MM.1S (cell line): Measurements from ENCODE around the gene PDE11A.

Source experiments
- DNase-seq: peaks from one replicate; pipeline ENCODE4 v3.0.0-alpha.2; 2015
- H2AFZ ChIP-seq: fragments of 300-600 bp; sonication (generic); 2 replicates; pipeline ENCODE4 v1.6.0; 2016; ENCODE audit warnings: antibody characterized with exemption, low read length
- H3F3A ChIP-seq: fragments of 300-600 bp; sonication (generic); 2 replicates; pipeline ENCODE4 v1.6.1; 2016; ENCODE audit warnings: mild to moderate bottlenecking, antibody characterized with exemption, low read length, moderate library complexity, mixed read lengths; ENCODE audit not compliant: insufficient read depth
- H3K27ac ChIP-seq: fragments of 300-600 bp; sonication (generic); 2 replicates; pipeline ENCODE4 v1.5.1; 2016; ENCODE audit warnings: mild to moderate bottlenecking, low read length
- H3K27me3 ChIP-seq: fragments of 300-600 bp; sonication (generic); replicated peaks from 2 replicates; pipeline ENCODE4 v1.6.0; 2016; ENCODE audit warnings: low read length; ENCODE audit not compliant: insufficient read depth
- H3K36me3 ChIP-seq: fragments of 300-600 bp; sonication (generic); replicated peaks from 2 replicates; pipeline ENCODE4 v1.6.1; 2016; ENCODE audit warnings: mild to moderate bottlenecking, low read length, mixed read lengths; ENCODE audit not compliant: insufficient read depth
- H3K4me1 ChIP-seq: fragments of 300-600 bp; sonication (generic); 2 replicates; pipeline ENCODE4 v1.6.1; 2016; ENCODE audit warnings: low read length, mixed read lengths
- H3K4me2 ChIP-seq: fragments of 300-600 bp; sonication (generic); 2 replicates; pipeline ENCODE4 v1.6.0; 2016; ENCODE audit warnings: low read depth, low read length
- H3K4me3 ChIP-seq: fragments of 300-600 bp; sonication (generic); 2 replicates; pipeline ENCODE4 v1.5.1; 2016; ENCODE audit warnings: low read length, mixed read lengths
- H3K79me2 ChIP-seq: fragments of 300-600 bp; sonication (generic); 2 replicates; pipeline ENCODE4 v1.6.1; 2016; ENCODE audit warnings: mixed run types, low read length, mixed read lengths
- H3K9ac ChIP-seq: fragments of 300-600 bp; sonication (generic); 2 replicates; pipeline ENCODE4 v1.6.1; 2016; ENCODE audit warnings: low read length, mixed read lengths
- H3K9me2 ChIP-seq: fragments of 300-600 bp; sonication (generic); replicated peaks from 2 replicates; pipeline ENCODE4 v1.6.1; 2016; ENCODE audit warnings: mild to moderate bottlenecking, low read length, mixed read lengths; ENCODE audit not compliant: insufficient read depth
- H3K9me3 ChIP-seq: fragments of 300-600 bp; sonication (generic); replicated peaks from 2 replicates; pipeline ENCODE4 v1.6.1; 2016; ENCODE audit warnings: mild to moderate bottlenecking, low read length, mixed read lengths; ENCODE audit not compliant: insufficient read depth
- H4K20me1 ChIP-seq: fragments of 300-600 bp; sonication (generic); 2 replicates; pipeline ENCODE4 v1.6.1; 2016; ENCODE audit warnings: mild to moderate bottlenecking, low read length, moderate library complexity, mixed read lengths; ENCODE audit not compliant: insufficient read depth
- EZH2 ChIP-seq: fragments of 300-600 bp; sonication (generic); optimal IDR thresholded peaks from 2 replicates; pipeline ENCODE3; 2017; ENCODE audit warnings: low read depth, mild to moderate bottlenecking, antibody characterized with exemption, low read length, mixed read lengths
- EZH2phosphoT487 ChIP-seq: fragments of 300-600 bp; sonication (generic); IDR thresholded peaks from 2 replicates; pipeline ENCODE4 v1.6.1; 2018; ENCODE audit warnings: antibody characterized with exemption, low read length
- TF ChIP-seq, protein P1 (sequence below): fragments of 300-600 bp; sonication (generic); IDR thresholded peaks from 2 replicates; pipeline ENCODE4 v1.5.1; 2016; ENCODE audit warnings: antibody characterized with exemption, low read length, mixed read lengths

PDE11A gene

DNA sequence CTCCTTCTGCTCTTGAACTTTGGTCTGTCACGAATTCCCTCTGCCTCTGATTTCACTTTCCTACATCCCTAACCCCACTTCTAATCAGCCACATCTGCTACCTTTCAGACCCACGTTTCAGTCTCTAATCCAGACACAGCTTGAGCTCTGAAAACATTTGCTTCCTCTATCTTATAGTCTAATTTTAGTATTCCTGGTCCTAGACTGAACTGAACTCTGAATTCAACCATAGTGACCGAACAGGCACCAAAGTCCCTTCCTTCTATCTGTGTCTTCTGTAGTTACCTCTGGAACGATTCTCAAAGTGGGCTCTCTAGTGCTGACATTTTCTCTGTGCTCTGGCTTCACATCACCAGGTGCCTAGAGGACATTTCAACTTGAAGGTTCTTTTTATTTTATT lies 156.2 kb downstream of the PDE11A start:
- no peaks in the 10 kb centered on the region for H3K79me2 ChIP-seq
- no peak overlapping the region for H3K27ac ChIP-seq
- no peaks in the 10 kb centered on the region for H3K4me1 ChIP-seq
- H2AFZ ChIP-seq: no peak overlapping the region
- H3F3A ChIP-seq: no peaks in the 10 kb centered on the region
- no peak overlapping the region for H3K9ac ChIP-seq
- no peak overlapping the region for H3K4me3 ChIP-seq
- no peaks in the 10 kb centered on the region for H3K27me3 ChIP-seq
- H4K20me1 ChIP-seq: no peaks in the 10 kb centered on the region
- H3K9me2 ChIP-seq: no peaks in the 10 kb centered on the region
- no peak overlapping the region for H3K4me2 ChIP-seq
- H3K36me3 ChIP-seq: no peaks in the 10 kb centered on the region
- TF ChIP-seq, protein P1, sequence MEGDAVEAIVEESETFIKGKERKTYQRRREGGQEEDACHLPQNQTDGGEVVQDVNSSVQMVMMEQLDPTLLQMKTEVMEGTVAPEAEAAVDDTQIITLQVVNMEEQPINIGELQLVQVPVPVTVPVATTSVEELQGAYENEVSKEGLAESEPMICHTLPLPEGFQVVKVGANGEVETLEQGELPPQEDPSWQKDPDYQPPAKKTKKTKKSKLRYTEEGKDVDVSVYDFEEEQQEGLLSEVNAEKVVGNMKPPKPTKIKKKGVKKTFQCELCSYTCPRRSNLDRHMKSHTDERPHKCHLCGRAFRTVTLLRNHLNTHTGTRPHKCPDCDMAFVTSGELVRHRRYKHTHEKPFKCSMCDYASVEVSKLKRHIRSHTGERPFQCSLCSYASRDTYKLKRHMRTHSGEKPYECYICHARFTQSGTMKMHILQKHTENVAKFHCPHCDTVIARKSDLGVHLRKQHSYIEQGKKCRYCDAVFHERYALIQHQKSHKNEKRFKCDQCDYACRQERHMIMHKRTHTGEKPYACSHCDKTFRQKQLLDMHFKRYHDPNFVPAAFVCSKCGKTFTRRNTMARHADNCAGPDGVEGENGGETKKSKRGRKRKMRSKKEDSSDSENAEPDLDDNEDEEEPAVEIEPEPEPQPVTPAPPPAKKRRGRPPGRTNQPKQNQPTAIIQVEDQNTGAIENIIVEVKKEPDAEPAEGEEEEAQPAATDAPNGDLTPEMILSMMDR: no peak
- TF ChIP-seq EZH2phosphoT487 (no peak), EZH2 (no peak)
- H3K9me3 ChIP-seq: no peaks in the 10 kb centered on the region
- no peak for DNase-seq

DNA sequence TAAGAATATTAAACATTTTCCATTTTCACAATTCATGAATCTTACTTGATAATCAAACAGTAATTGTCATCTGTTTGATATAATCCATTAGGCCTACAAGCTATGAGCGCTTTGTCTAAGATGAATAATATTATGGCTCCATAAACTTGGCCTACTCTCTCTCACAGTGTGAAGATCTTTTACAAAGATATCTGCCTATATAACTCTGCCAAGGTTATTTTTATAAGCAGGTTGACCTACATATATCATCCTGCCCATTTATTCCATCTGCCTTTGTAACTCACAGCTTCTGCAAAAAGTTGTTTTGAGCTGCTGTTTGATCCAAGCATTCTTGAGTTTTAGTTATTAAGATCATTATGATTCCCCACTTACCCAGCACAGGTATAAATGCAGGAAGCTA lies 158.3 kb downstream of the PDE11A start:
- no peaks in the 10 kb centered on the region for H3K9me2 ChIP-seq
- no peaks in the 10 kb centered on the region for H3F3A ChIP-seq
- H3K4me1 ChIP-seq: no peaks in the 10 kb centered on the region
- H3K9me3 ChIP-seq: no peaks in the 10 kb centered on the region
- H3K79me2 ChIP-seq: no peaks in the 10 kb centered on the region
- H3K4me2 ChIP-seq: no peak overlapping the region
- no peak overlapping the region for H3K9ac ChIP-seq
- H2AFZ ChIP-seq: no peak overlapping the region
- no peak for TF ChIP-seq EZH2phosphoT487
- H3K27me3 ChIP-seq: no peaks in the 10 kb centered on the region
- no peak overlapping the region for H3K27ac ChIP-seq
- H3K36me3 ChIP-seq: no peaks in the 10 kb centered on the region
- H4K20me1 ChIP-seq: no peaks in the 10 kb centered on the region
- no peak overlapping the region for H3K4me3 ChIP-seq
- no peak for DNase-seq

DNA sequence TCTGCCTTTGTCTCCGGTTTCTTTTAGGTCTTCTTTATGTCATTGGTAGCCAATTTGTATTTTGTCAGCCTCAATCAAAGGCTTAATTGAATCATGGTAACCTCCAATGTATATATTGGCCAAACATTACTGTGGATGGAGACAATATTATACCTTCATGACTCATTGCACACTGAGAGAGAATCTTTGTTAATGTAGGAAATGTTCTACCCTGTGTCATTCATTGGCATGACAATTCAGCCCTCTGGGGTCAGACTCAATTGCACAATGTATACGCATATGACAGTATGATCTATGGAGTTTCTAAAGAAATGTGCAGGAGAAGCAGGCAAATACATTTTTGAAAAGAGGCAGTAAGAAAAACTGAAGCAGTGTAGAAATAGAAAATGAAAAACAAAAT lies 162.6 kb downstream of the PDE11A start:
- Histone ChIP-seq H3K79me2 (no peaks in the 10 kb centered on the region), H3K36me3 (no peaks in the 10 kb centered on the region), H3K4me3 (no peak overlapping the region), H4K20me1 (no peaks in the 10 kb centered on the region), H3K9me2 (no peaks in the 10 kb centered on the region), H3K27ac (no peak overlapping the region), H3K9ac (no peak overlapping the region), H3K4me1 (peaks cover 10% of the 10 kb centered on the region; the same call in 1 of the 2 replicates), H3F3A (no peaks in the 10 kb centered on the region), H3K4me2 (no peak overlapping the region), H2AFZ (no peak overlapping the region), H3K9me3 (no peaks in the 10 kb centered on the region), H3K27me3 (no peaks in the 10 kb centered on the region)
- TF ChIP-seq, protein P1: no peak
- no peak for TF ChIP-seq EZH2phosphoT487
- TF ChIP-seq EZH2: no peak
- DNase-seq: no peak

- H3K9ac ChIP-seq: no peak overlapping the region
- no peak overlapping the region for H3K27ac ChIP-seq
- peaks cover 10% of the 10 kb centered on the region; the same call in 1 of the 2 replicates for H3K4me1 ChIP-seq
- TF ChIP-seq EZH2phosphoT487 (no peak), EZH2 (no peak)
- TF ChIP-seq, protein P1: no peak
- no peak overlapping the region for H3K4me3 ChIP-seq
- H3K9me2 ChIP-seq: no peaks in the 10 kb centered on the region
- no peaks in the 10 kb centered on the region for H3K9me3 ChIP-seq
- H3K79me2 ChIP-seq: no peaks in the 10 kb centered on the region
- H3K36me3 ChIP-seq: no peaks in the 10 kb centered on the region
- H3K27me3 ChIP-seq: no peaks in the 10 kb centered on the region
- H3F3A ChIP-seq: no peaks in the 10 kb centered on the region
- no peak overlapping the region for H2AFZ ChIP-seq
- no peaks in the 10 kb centered on the region for H4K20me1 ChIP-seq
- no peak overlapping the region for H3K4me2 ChIP-seq
- no peak for DNase-seq
These were observed 163.8 kb downstream of the PDE11A start for GRCh38 chr2:177908824-177909223.
